IMR-90 (cell line): ENCODE measurements around the gene LRCH3. TPM values are rescaled to one million over a fixed set of nuclear protein-coding genes. Genes with fewer than 3 reads are reported as not detected.

ENCODE experiments used
- ATAC-seq: fragments of 200-7000 bp; cut with Tn5 transposase; 2 replicates; pipeline ENCODE4 v1.9.1; 2020; ENCODE audit warnings: low read depth, mild to moderate bottlenecking, moderate library complexity
- BruUV-seq: library from RNA; stranded (reverse); fragments of 400-500 nt; replicated peaks from 2 replicates; lab custom pipeline; 2021; lab: Mats Ljungman, UMichigan
- CTCF ChIA-PET: fragments of 300-600 bp; formaldehyde crosslinking; extraction: SDS; loops from one replicate; lab custom pipeline; 2021; ENCODE audit warnings: antibody characterized with exemption; lab: Yijun Ruan, JAX
- POLR2A ChIA-PET: fragments of 300-600 bp; sonication (Branson Sonifier 250); formaldehyde crosslinking; loops from one replicate; lab custom pipeline; 2022; ENCODE audit warnings: antibody characterized with exemption; ENCODE audit not compliant: unreplicated experiment; lab: Charles Lee
- DNase-seq: peaks from one replicate; pipeline ENCODE4 v3.0.0; 2013
- H2AFZ ChIP-seq: replicated peaks from 2 replicates; pipeline ENCODE3; 2013; ENCODE audit warnings: low read length, mild to moderate bottlenecking; ENCODE audit not compliant: poor library complexity
- H2AK5ac ChIP-seq: 2 replicates; pipeline ENCODE4 v1.6.1; 2013; ENCODE audit warnings: low read depth, low read length, inconsistent platforms
- H2AK9ac ChIP-seq: replicated peaks from 2 replicates; pipeline ENCODE3; 2013; ENCODE audit warnings: mild to moderate bottlenecking, low read depth, low read length, moderate library complexity; ENCODE audit not compliant: poor library complexity
- H2BK120ac ChIP-seq: 2 replicates; pipeline ENCODE4 v1.6.1; 2013; ENCODE audit warnings: low read depth, low read length, inconsistent platforms
- H2BK15ac ChIP-seq: 3 replicates; pipeline ENCODE4 v1.6.1; 2013; ENCODE audit warnings: low read depth, low read length, inconsistent platforms
- H2BK20ac ChIP-seq: 2 replicates; pipeline ENCODE4 v1.6.1; 2013; ENCODE audit warnings: low read depth, mild to moderate bottlenecking, inconsistent platforms, low read length, moderate library complexity
- H2BK5ac ChIP-seq: 2 replicates; pipeline ENCODE4 v1.6.1; 2013; ENCODE audit warnings: mild to moderate bottlenecking, low read depth, low read length, inconsistent platforms; ENCODE audit not compliant: poor library complexity, severe bottlenecking
- H3K14ac ChIP-seq: replicated peaks from 2 replicates; pipeline ENCODE4 v1.6.1; 2013; ENCODE audit warnings: low read depth, low read length, inconsistent platforms
- H3K18ac ChIP-seq: 2 replicates; pipeline ENCODE4 v1.6.1; 2013; ENCODE audit warnings: low read depth, low read length, control low read depth
- H3K23ac ChIP-seq: 2 replicates; pipeline ENCODE4 v1.6.1; 2013; ENCODE audit warnings: low read depth, low read length, inconsistent platforms
- H3K27ac ChIP-seq: 2 replicates; pipeline ENCODE4 v1.5.1; 2013; ENCODE audit warnings: mild to moderate bottlenecking, control low read depth, low read length; ENCODE audit not compliant: insufficient read depth
- H3K27me3 ChIP-seq: 2 replicates; pipeline ENCODE4 v1.6.1; 2013; ENCODE audit warnings: low read length; ENCODE audit not compliant: control insufficient read depth, insufficient read depth
- H3K36me3 ChIP-seq: 2 replicates; pipeline ENCODE4 v1.6.1; 2013; ENCODE audit warnings: low read length, mixed read lengths; ENCODE audit not compliant: control insufficient read depth, insufficient read depth
- H3K4ac ChIP-seq: 2 replicates; pipeline ENCODE4 v1.6.1; 2013; ENCODE audit warnings: low read depth, low read length, inconsistent platforms
- H3K4me1 ChIP-seq: 2 replicates; pipeline ENCODE4 v1.6.1; 2013; ENCODE audit warnings: low read length, mixed read lengths; ENCODE audit not compliant: control insufficient read depth, insufficient read depth
- H3K4me2 ChIP-seq: 2 replicates; pipeline ENCODE4 v1.6.1; 2013; ENCODE audit warnings: low read depth, mild to moderate bottlenecking, control low read depth, low read length, moderate library complexity
- H3K4me3 ChIP-seq: 2 replicates; pipeline ENCODE4 v1.5.1; 2013; ENCODE audit warnings: low read depth, mild to moderate bottlenecking, control low read depth, low read length, moderate library complexity; ENCODE audit not compliant: insufficient read depth
- H3K56ac ChIP-seq: 2 replicates; pipeline ENCODE4 v1.6.1; 2013; ENCODE audit warnings: low read length, inconsistent platforms; ENCODE audit not compliant: insufficient read depth; ENCODE audit errors: extremely low read depth
- H3K79me1 ChIP-seq, 2 experiments: 2 replicates each; pipeline ENCODE4 v1.6.1; 2013; ENCODE audit warnings: low read length in 2 of 2, inconsistent platforms in 1 of 2, low read depth in 1 of 2
- H3K9ac ChIP-seq: 2 replicates; pipeline ENCODE4 v1.6.1; 2013; ENCODE audit warnings: low read depth, low read length, control low read depth
- H3K9me1 ChIP-seq: 2 replicates; pipeline ENCODE4 v1.6.1; 2013; ENCODE audit warnings: low read length, inconsistent platforms; ENCODE audit not compliant: insufficient read depth
- H3K9me3 ChIP-seq: 2 replicates; pipeline ENCODE4 v1.6.1; 2013; ENCODE audit warnings: low read length; ENCODE audit not compliant: control insufficient read depth, insufficient read depth
- H4K20me1 ChIP-seq: 2 replicates; pipeline ENCODE4 v1.6.1; 2013; ENCODE audit warnings: low read length, inconsistent platforms; ENCODE audit not compliant: insufficient read depth
- H4K5ac ChIP-seq: 2 replicates; pipeline ENCODE4 v1.6.1; 2013; ENCODE audit warnings: mild to moderate bottlenecking, low read depth, low read length, control low read depth
- H4K8ac ChIP-seq, 2 experiments: 2 replicates each; pipeline ENCODE4 v1.6.1; 2013; ENCODE audit warnings: low read depth in 2 of 2, low read length in 2 of 2, control low read depth in 1 of 2, inconsistent platforms in 1 of 2
- H4K91ac ChIP-seq: 2 replicates; pipeline ENCODE4 v1.6.1; 2013; ENCODE audit warnings: low read depth, low read length, inconsistent platforms; ENCODE audit not compliant: insufficient read depth
- BHLHE40 ChIP-seq: fragments of 150-350 bp; IDR thresholded peaks from 2 replicates; pipeline ENCODE4 v1.6.1; 2016; ENCODE audit warnings: mild to moderate bottlenecking, low read depth, low read length
- CEBPB ChIP-seq: IDR thresholded peaks from 2 replicates; pipeline ENCODE4 v1.6.1; 2012; ENCODE audit warnings: low read depth, low read length, improper control_type of control experiment
- CHD1 ChIP-seq: IDR thresholded peaks from 2 replicates; pipeline ENCODE4 v1.6.1; 2012; ENCODE audit warnings: low read depth, low read length, improper control_type of control experiment
- CTCF ChIP-seq: conservative IDR thresholded peaks from 2 replicates; pipeline ENCODE4 v1.5.1; 2012; ENCODE audit warnings: mild to moderate bottlenecking, low read depth, low read length, improper control_type of control experiment
- ELK1 ChIP-seq: fragments of 150-350 bp; IDR thresholded peaks from 2 replicates; pipeline ENCODE4 v1.6.1; 2016; ENCODE audit warnings: low read depth, mild to moderate bottlenecking, low read length, moderate library complexity, borderline replicate concordance
- MAZ ChIP-seq: IDR thresholded peaks from 2 replicates; pipeline ENCODE4 v1.6.1; 2012; ENCODE audit warnings: low read depth, mild to moderate bottlenecking, low read length, improper control_type of control experiment, moderate library complexity, borderline replicate concordance
- MXI1 ChIP-seq: IDR thresholded peaks from 2 replicates; pipeline ENCODE4 v1.6.1; 2012; ENCODE audit warnings: low read depth, mild to moderate bottlenecking, low read length, moderate library complexity, borderline replicate concordance
- NFE2L2 ChIP-seq: fragments of 150-350 bp; IDR thresholded peaks from 2 replicates; pipeline ENCODE4 v1.6.1; 2016; ENCODE audit warnings: low read depth, mild to moderate bottlenecking, low read length
- POLR2A ChIP-seq: IDR thresholded peaks from 2 replicates; pipeline ENCODE4 v1.6.1; 2012; ENCODE audit warnings: mild to moderate bottlenecking, low read depth, low read length
- RAD21 ChIP-seq: IDR thresholded peaks from 2 replicates; pipeline ENCODE4 v1.6.1; 2012; ENCODE audit warnings: low read length, improper control_type of control experiment
- RCOR1 ChIP-seq: IDR thresholded peaks from 2 replicates; pipeline ENCODE4 v1.6.1; 2012; ENCODE audit warnings: mild to moderate bottlenecking, low read length, improper control_type of control experiment; ENCODE audit not compliant: insufficient replicate concordance
- RFX5 ChIP-seq: IDR thresholded peaks from 2 replicates; pipeline ENCODE4 v1.8.0; 2012; ENCODE audit warnings: low read depth, mild to moderate bottlenecking, low read length, moderate library complexity
- USF2 ChIP-seq: fragments of 150-350 bp; IDR thresholded peaks from 2 replicates; pipeline ENCODE4 v1.6.1; 2017; ENCODE audit warnings: mild to moderate bottlenecking, antibody characterized with exemption, low read length, low read depth
- WGBS, 2 experiments: methylation state at CpG; one replicate each; pipeline versions ENCODE4 v1.1.5 to v1.1.7; 2013; ENCODE audit warnings: missing lambda C conversion rate in 2 of 2; ENCODE audit not compliant: insufficient read length in 1 of 2; ENCODE audit errors: extremely low coverage in 2 of 2; 5-methylcytosine and 5-hydroxymethylcytosine counted together
- dilution Hi-C: fragments of 300-500 bp; cut with HindIII; formaldehyde crosslinking; loops from one replicate; pipeline ENCODE4 v1.14.3; 2018; ENCODE audit warnings: low sequenced_read_pairs; ENCODE audit not compliant: unreplicated experiment
- in situ Hi-C: fragments of 300-500 bp; cut with MboI; formaldehyde crosslinking; loops from 3 replicates; pipeline ENCODE4 v1.14.3; 2019; ENCODE audit warnings: low sequenced_read_pairs, inconsistent platforms, mixed read lengths
- intact Hi-C: fragments of 100-400 bp; cut with micrococcal nuclease; formaldehyde crosslinking; loops from 2 replicates; pipeline ENCODE4 v1.10.0; 2022
- polyA plus RNA-seq, 3 experiments: library from polyadenylated mRNA; depleted of rRNA; stranded (reverse); fragments of >200 nt; gene quantifications; 2 replicates each; pipeline ENCODE4 v1.2.3, GENCODE V29; 2012; ENCODE audit warnings: low replicate concordance in 1 of 3
- total RNA-seq: library from RNA; depleted of rRNA; stranded (reverse); fragments of >200 nt; gene quantifications from 2 replicates; pipeline ENCODE4 v1.2.3, GENCODE V29; 2012

LRCH3 gene
- total and polyA plus RNA-seq, 2 of the 4 experiments (the other 2 are of a cell fraction): 28.5 to 40.5 TPM

DNA sequence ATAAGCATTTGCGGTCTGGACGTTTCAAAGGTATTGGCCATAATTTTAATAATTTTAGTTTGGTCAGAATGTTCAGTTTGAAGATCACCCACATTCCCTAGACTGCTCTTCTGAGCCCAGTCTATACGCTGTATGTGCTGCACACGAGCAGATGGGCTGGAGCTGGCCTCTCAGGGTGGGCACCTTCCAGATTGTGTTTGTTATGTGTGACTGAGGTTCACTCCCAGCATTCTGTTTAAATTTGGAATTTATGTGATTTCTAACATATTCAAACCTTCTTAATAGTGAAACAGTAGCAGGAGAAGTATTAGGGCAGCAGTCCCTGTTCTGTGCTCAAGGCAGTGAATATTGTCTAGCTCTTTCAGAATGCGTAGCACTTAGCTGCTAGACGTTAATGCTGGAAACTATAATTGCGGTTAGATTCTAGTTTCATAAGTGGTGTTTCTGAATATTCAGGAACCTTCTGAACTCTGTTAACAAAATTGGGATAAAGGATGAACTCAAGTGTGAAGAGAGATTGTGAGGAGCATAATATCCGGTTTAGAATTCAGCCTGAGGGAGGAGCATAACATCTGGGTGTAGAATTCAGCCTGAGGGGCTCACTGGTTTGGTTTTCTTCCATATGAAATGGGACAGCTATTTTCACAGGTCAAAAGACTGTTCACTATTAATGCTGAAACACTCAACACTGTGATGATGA lies 90.4 kb downstream of the LRCH3 start:
- intact Hi-C loops: no loop called here
- DNase-seq: no peak
- no peak overlapping the region for H3K27ac ChIP-seq

More for the DNA sequence above, 90.4 kb downstream of the LRCH3 start:
- CTCF ChIA-PET: no interaction called here
- no TSS peak for BruUV-seq
- no peak overlapping the region for H3K18ac ChIP-seq
- H3K27me3 ChIP-seq: no peaks in the 10 kb centered on the region
- no peak overlapping the region for H3K4me2 ChIP-seq
- no peak overlapping the region for H3K14ac ChIP-seq
- no peaks in the 10 kb centered on the region for H3K9me3 ChIP-seq
- 96% methylated on average over 3 of the region's 8 CpGs; no CpG with 5 or more reads in 1 of the 2 experiments for WGBS, 2 experiments
- no peak overlapping the region for H2AK9ac ChIP-seq
- no peak overlapping the region for H4K91ac ChIP-seq
- H3K79me1 ChIP-seq: peaks cover 0 to 3% of the 10 kb centered on the region in 2 experiments; a peak in 1 of 4 replicates
- in situ Hi-C loops: no loop called here
- H2AK5ac ChIP-seq: no peak overlapping the region
- no peak overlapping the region for H3K4me3 ChIP-seq
- no peak overlapping the region for H4K5ac ChIP-seq
- ATAC-seq: no peak
- dilution Hi-C loops: no loop called here
- no peak overlapping the region for H3K9ac ChIP-seq
- no peak overlapping the region for H3K23ac ChIP-seq
- H3K9me1 ChIP-seq: no peaks in the 10 kb centered on the region
- no peaks in the 10 kb centered on the region for H3K4me1 ChIP-seq
- no peak overlapping the region for H3K4ac ChIP-seq
- no peak overlapping the region for H2BK120ac ChIP-seq
- TF ChIP-seq RFX5: no peak
- no peak for TF ChIP-seq POLR2A
- no peak for TF ChIP-seq CTCF
- no peak for TF ChIP-seq MXI1
- no peak for TF ChIP-seq RAD21
- TF ChIP-seq MAZ: no peak
- no peak for TF ChIP-seq NFE2L2
- TF ChIP-seq CEBPB: no peak
- TF ChIP-seq ELK1: no peak
- TF ChIP-seq CHD1: no peak
- TF ChIP-seq BHLHE40: no peak
- no peak for TF ChIP-seq RCOR1
- TF ChIP-seq USF2: no peak
- H2BK5ac ChIP-seq: no peak overlapping the region
- H2BK15ac ChIP-seq: no peak overlapping the region
- H3K36me3 ChIP-seq: peaks cover 27% of the 10 kb centered on the region
- no peaks in the 10 kb centered on the region for H4K20me1 ChIP-seq
- no peak overlapping the region for H3K56ac ChIP-seq
- POLR2A ChIA-PET: no interaction called here
- H4K8ac ChIP-seq: no peak overlapping the region
- H2BK20ac ChIP-seq: no peak overlapping the region
- no peak overlapping the region for H2AFZ ChIP-seq
